HEK293 (cell line): ENCODE data around the gene IBA57.

Source experiments
- CTCF ChIA-PET: fragments of 350-600 bp; formaldehyde crosslinking; extraction: SDS; loops from one replicate; lab custom pipeline; 2021; ENCODE audit warnings: antibody characterized with exemption; lab: Yijun Ruan, JAX
- POLR2A ChIA-PET: fragments of 300-600 bp; formaldehyde crosslinking; extraction: SDS; loops from one replicate; lab custom pipeline; 2020; ENCODE audit warnings: antibody characterized with exemption, inconsistent platforms; lab: Yijun Ruan, JAX
- H3K27ac ChIP-seq: fragments of 200-500 bp; sonication (Bioruptor generic); 2 replicates; pipeline ENCODE4 v1.5.1; 2014; ENCODE audit warnings: low read depth, low read length, control low read depth, inconsistent platforms; ENCODE audit errors: extremely low read depth
- H3K36me3 ChIP-seq, 2 experiments: fragments of 200-500 bp in 1 of 2; sonication (Bioruptor generic) in 1 of 2; 1 replicate in 1 of 2; 2 replicates in 1 of 2; pipeline ENCODE4 v1.5.1; 2014 to 2017; ENCODE audit warnings: inconsistent platforms in 2 of 2, low read length in 2 of 2; ENCODE audit not compliant: control insufficient read depth in 2 of 2, insufficient read depth in 1 of 2
- H3K4me1 ChIP-seq: fragments of 200-500 bp; sonication (Bioruptor generic); 2 replicates; pipeline ENCODE4 v1.5.1; 2014; ENCODE audit warnings: mild to moderate bottlenecking, low read length, inconsistent platforms; ENCODE audit not compliant: control insufficient read depth, insufficient read depth
- H3K4me3 ChIP-seq: 2 replicates; pipeline ENCODE4 v1.5.1; 2011; ENCODE audit warnings: low read depth, mild to moderate bottlenecking, control low read depth, low read length, moderate library complexity
- H3K9me3 ChIP-seq: fragments of 200-500 bp; sonication (Bioruptor generic); 2 replicates; pipeline ENCODE4 v1.5.1; 2014; ENCODE audit warnings: low read depth, low read length, inconsistent platforms; ENCODE audit not compliant: control insufficient read depth, insufficient read depth
- GFI1B ChIP-seq: fragments of 450-650 bp; formaldehyde crosslinking; IDR thresholded peaks from 2 replicates; pipeline ENCODE4 v1.5.1; 2016; ENCODE audit warnings: missing biosample characterization, missing genetic modification characterization
- GLIS2 ChIP-seq: fragments of 450-650 bp; formaldehyde crosslinking; IDR thresholded peaks from 2 replicates; pipeline ENCODE4 v1.5.1; 2016; ENCODE audit warnings: missing biosample characterization, missing genetic modification characterization
- HIC1 ChIP-seq: fragments of 450-650 bp; formaldehyde crosslinking; IDR thresholded peaks from 2 replicates; pipeline ENCODE4 v1.5.1; 2016; ENCODE audit warnings: missing biosample characterization, missing genetic modification characterization
- SP2 ChIP-seq: fragments of 450-650 bp; formaldehyde crosslinking; IDR thresholded peaks from 2 replicates; pipeline ENCODE4 v1.5.1; 2016; ENCODE audit warnings: missing biosample characterization, missing genetic modification characterization
- ZBTB10 ChIP-seq: fragments of 450-650 bp; formaldehyde crosslinking; IDR thresholded peaks from 2 replicates; pipeline ENCODE4 v1.5.1; 2016; ENCODE audit warnings: missing biosample characterization, missing genetic modification characterization
- ZBTB44 ChIP-seq: fragments of 450-650 bp; IDR thresholded peaks from 2 replicates; pipeline ENCODE4 v1.5.1; 2018; ENCODE audit warnings: missing biosample characterization, mild to moderate bottlenecking, missing genetic modification characterization
- ZNF10 ChIP-seq: fragments of 450-650 bp; formaldehyde crosslinking; IDR thresholded peaks from 2 replicates; pipeline ENCODE4 v1.5.1; 2017; ENCODE audit warnings: missing biosample characterization, missing genetic modification characterization
- ZNF114 ChIP-seq: fragments of 450-650 bp; formaldehyde crosslinking; IDR thresholded peaks from 2 replicates; pipeline ENCODE4 v1.5.0; 2017; ENCODE audit warnings: missing biosample characterization, missing genetic modification characterization
- ZNF140 ChIP-seq: fragments of 450-650 bp; formaldehyde crosslinking; IDR thresholded peaks from 2 replicates; pipeline ENCODE4 v1.5.1; 2016; ENCODE audit warnings: missing biosample characterization, missing genetic modification characterization
- ZNF221 ChIP-seq: fragments of 450-650 bp; formaldehyde crosslinking; IDR thresholded peaks from 2 replicates; pipeline ENCODE4 v1.5.1; 2017; ENCODE audit warnings: missing biosample characterization, missing genetic modification characterization, borderline replicate concordance
- ZNF239 ChIP-seq: fragments of 450-650 bp; formaldehyde crosslinking; IDR thresholded peaks from 2 replicates; pipeline ENCODE4 v1.5.1; 2016; ENCODE audit warnings: missing biosample characterization, missing genetic modification characterization
- ZNF449 ChIP-seq: fragments of 450-650 bp; formaldehyde crosslinking; IDR thresholded peaks from 2 replicates; pipeline ENCODE4 v1.5.1; 2017; ENCODE audit warnings: missing biosample characterization, mild to moderate bottlenecking, missing genetic modification characterization, moderate library complexity
- ZNF530 ChIP-seq: fragments of 450-650 bp; formaldehyde crosslinking; IDR thresholded peaks from 2 replicates; pipeline ENCODE4 v1.5.1; 2016; ENCODE audit warnings: low read depth, missing biosample characterization, missing genetic modification characterization
- ZNF560 ChIP-seq: fragments of 450-650 bp; formaldehyde crosslinking; IDR thresholded peaks from 2 replicates; pipeline ENCODE4 v1.5.1; 2017; ENCODE audit warnings: missing biosample characterization, missing genetic modification characterization, borderline replicate concordance
- ZNF629 ChIP-seq: fragments of 450-650 bp; formaldehyde crosslinking; IDR thresholded peaks from 2 replicates; pipeline ENCODE4 v1.5.1; 2017; ENCODE audit warnings: missing biosample characterization, missing genetic modification characterization
- ZNF654 ChIP-seq: fragments of 450-650 bp; formaldehyde crosslinking; IDR thresholded peaks from 2 replicates; pipeline ENCODE4 v1.5.1; 2016; ENCODE audit warnings: low read depth, missing biosample characterization, missing genetic modification characterization
- ZNF660 ChIP-seq: fragments of 450-650 bp; IDR thresholded peaks from 2 replicates; pipeline ENCODE4 v1.5.1; 2018; ENCODE audit warnings: missing biosample characterization, mild to moderate bottlenecking, missing genetic modification characterization
- ZSCAN4 ChIP-seq: fragments of 450-650 bp; formaldehyde crosslinking; IDR thresholded peaks from 2 replicates; pipeline ENCODE4 v1.5.1; 2017; ENCODE audit warnings: missing biosample characterization, missing genetic modification characterization

Gene IBA57

GRCh38 chr1:228154670-228155571 is 10.7 kb upstream of the IBA57 start (continued):
- TF ChIP-seq ZBTB44 (tag by site-specific recombination) (no peak), ZNF10 (tag by site-specific recombination) (no peak), ZBTB10 (no peak), GFI1B (no peak), ZNF629 (tag by site-specific recombination) (no peak), ZNF239 (tag by site-specific recombination) (no peak), ZNF530 (tag by site-specific recombination) (no peak), ZNF114 (tag by site-specific recombination) (no peak), ZNF654 (tag by site-specific recombination) (no peak), HIC1 (0 out of 2 replicates have a peak, but pooled peaks have one; percentile 13), ZNF449 (tag by site-specific recombination) (no peak)

GRCh38 chr1:228155596-228156514 is 9.7 kb upstream of the IBA57 start:
- CTCF ChIA-PET: interaction anchor here (1.1 kb wide), 1 partner anchor 25 kb away, joined by 3 read pairs; no protein-coding TSS in a partner anchor

More at GRCh38 chr1:228155596-228156514, 9.7 kb upstream of the IBA57 start:
- no peaks in the 10 kb centered on the region for H3K9me3 ChIP-seq
- H3K4me3 ChIP-seq: no peak overlapping the region
- H3K36me3 ChIP-seq: no peaks in the 10 kb centered on the region
- H3K4me1 ChIP-seq: peaks cover 3% of the 10 kb centered on the region; the same call in 1 of the 2 replicates
- TF ChIP-seq ZNF140 (no peak), SP2 (tag by site-specific recombination) (no peak), ZSCAN4 (tag by site-specific recombination) (peak; percentile 78), ZNF560 (tag by site-specific recombination) (no peak), GLIS2 (tag by site-specific recombination) (peak; percentile 9), ZNF221 (tag by site-specific recombination) (no peak), ZNF660 (tag by site-specific recombination) (no peak)
- POLR2A ChIA-PET: interaction anchor here (9.6 kb wide), 1 partner anchor 8 kb away, joined by 82 read pairs; the partner anchor contains the start of gene IBA57
- no peak overlapping the region for H3K27ac ChIP-seq
